B cell (primary cell): ENCODE results near the gene GPATCH8. TPM values are rescaled to one million over a fixed set of nuclear protein-coding genes. Genes with fewer than 3 reads are reported as not detected.

Experiments
- ATAC-seq: fragments of 200-7000 bp; cut with Tn5 transposase; one replicate; pipeline ENCODE4 v1.10.0; 2021; ENCODE audit warnings: low read depth, mild to moderate bottlenecking, moderate number of reproducible peaks, moderate library complexity
- CTCF ChIA-PET: fragments of 350-600 bp; sonication (Branson Sonifier 250); formaldehyde crosslinking; loops from one replicate; lab custom pipeline; 2021; ENCODE audit warnings: antibody characterized with exemption, inconsistent platforms; lab: Charles Lee
- POLR2A ChIA-PET: fragments of 350-600 bp; sonication (Branson Sonifier 250); formaldehyde crosslinking; loops from one replicate; lab custom pipeline; 2021; ENCODE audit warnings: antibody characterized with exemption; lab: Charles Lee
- DNase-seq: peaks from one replicate; pipeline ENCODE4 v3.0.0; 2013
- H2AFZ ChIP-seq: 2 replicates; pipeline ENCODE4 v1.6.1; 2012; ENCODE audit warnings: mild to moderate bottlenecking, low read depth, low read length; ENCODE audit not compliant: insufficient read depth, poor library complexity, severe bottlenecking
- H3K27ac ChIP-seq, 2 donors: 1 replicate in 1 of 2; 2 replicates in 1 of 2; pipeline ENCODE4 v1.5.1; 2012 to 2013; ENCODE audit warnings: low read length in 2 of 2, mild to moderate bottlenecking in 2 of 2, moderate library complexity in 1 of 2
- H3K27me3 ChIP-seq, 4 experiments: fragments of 200-600 bp in 1 of 4; sonication (generic) in 1 of 4; replicated peaks in 1 of 4; 1 replicate in 2 of 4; 2 replicates in 2 of 4; pipeline versions ENCODE4 v1.6.1 to v1.7.0; 2013 to 2016; ENCODE audit warnings: low read length in 3 of 4, mild to moderate bottlenecking in 2 of 4, mixed read lengths in 1 of 4, moderate library complexity in 1 of 4; ENCODE audit not compliant: insufficient read depth in 4 of 4, control insufficient read depth in 3 of 4; ENCODE audit errors: control extremely low read depth in 1 of 4
- H3K36me3 ChIP-seq, 2 experiments: replicated peaks in 1 of 2; 1 replicate in 1 of 2; 2 replicates in 1 of 2; pipeline versions ENCODE4 v1.6.1 to v1.7.1; 2013; ENCODE audit warnings: low read length in 1 of 2; ENCODE audit not compliant: insufficient read depth in 2 of 2, control insufficient read depth in 1 of 2; ENCODE audit errors: control extremely low read depth in 1 of 2, extremely low read depth in 1 of 2
- H3K4me1 ChIP-seq, 2 donors: fragments of 200-600 bp in 1 of 2; sonication (generic) in 1 of 2; 1 replicate in 1 of 2; 2 replicates in 1 of 2; pipeline versions ENCODE4 v1.5.1 to v1.6.1; 2013 to 2017; ENCODE audit warnings: low read length in 2 of 2; ENCODE audit not compliant: control insufficient read depth in 2 of 2, insufficient read depth in 2 of 2
- H3K4me2 ChIP-seq: replicated peaks from 2 replicates; pipeline ENCODE3; 2012; ENCODE audit warnings: mild to moderate bottlenecking, low read depth, low read length; ENCODE audit not compliant: poor library complexity, severe bottlenecking
- H3K4me3 ChIP-seq, 5 experiments: fragments of 200-600 bp in 1 of 5; sonication (generic) in 1 of 5; 1 replicate in 3 of 5; 2 replicates in 2 of 5; pipeline versions ENCODE4 v1.5.1 to v1.7.0; 2011 to 2016; ENCODE audit warnings: low read length in 4 of 5, mild to moderate bottlenecking in 4 of 5, low read depth in 2 of 5, control low read depth in 1 of 5, moderate library complexity in 1 of 5; ENCODE audit not compliant: insufficient read depth in 1 of 5; ENCODE audit errors: control extremely low read depth in 1 of 5, extremely low read depth in 1 of 5
- H3K79me2 ChIP-seq: fragments of 200-600 bp; sonication (generic); one replicate; pipeline ENCODE4 v1.6.0; 2016; ENCODE audit warnings: low read length; ENCODE audit not compliant: control insufficient read depth, insufficient read depth
- H3K9ac ChIP-seq: fragments of 200-600 bp; sonication (generic); 2 replicates; pipeline ENCODE4 v1.6.1; 2017; ENCODE audit warnings: mild to moderate bottlenecking, low read length, moderate library complexity
- H3K9me3 ChIP-seq, 3 donors: one replicate each; pipeline versions ENCODE4 v1.6.1 to v1.7.1; 2013; ENCODE audit warnings: low read length in 2 of 3; ENCODE audit not compliant: control insufficient read depth in 2 of 3, insufficient read depth in 1 of 3; ENCODE audit errors: control extremely low read depth in 1 of 3
- H4K20me1 ChIP-seq: 2 replicates; pipeline ENCODE4 v1.6.0; 2012; ENCODE audit warnings: mild to moderate bottlenecking, low read length; ENCODE audit not compliant: insufficient read depth, control insufficient read depth, poor library complexity, severe bottlenecking
- H3K27ac Mint-ChIP-seq: one replicate; pipeline ENCODE4 v1.8.0; 2021; ENCODE audit warnings: mixed read lengths
- H3K27me3 Mint-ChIP-seq: one replicate; pipeline ENCODE4 v1.8.0; 2021; ENCODE audit warnings: mixed read lengths
- H3K4me1 Mint-ChIP-seq: one replicate; pipeline ENCODE4 v1.8.0; 2021; ENCODE audit warnings: mixed read lengths
- H3K4me3 Mint-ChIP-seq: one replicate; pipeline ENCODE4 v1.8.0; 2021; ENCODE audit warnings: mixed read lengths
- H3K9me3 Mint-ChIP-seq: one replicate; pipeline ENCODE4 v1.8.0; 2022; ENCODE audit warnings: mixed read lengths; ENCODE audit not compliant: insufficient read depth
- EZH2 ChIP-seq: IDR thresholded peaks from 2 replicates; pipeline ENCODE4 v1.6.1; 2012; ENCODE audit warnings: borderline replicate concordance, low read depth, mild to moderate bottlenecking, moderate library complexity, low read length; ENCODE audit not compliant: insufficient read depth, poor library complexity, severe bottlenecking
- WGBS: methylation state at CpG from one replicate; pipeline ENCODE4 v1.1.5; 2013; ENCODE audit warnings: missing lambda C conversion rate; ENCODE audit not compliant: insufficient coverage; 5-methylcytosine and 5-hydroxymethylcytosine counted together
- intact Hi-C: fragments of 100-400 bp; cut with micrococcal nuclease; formaldehyde crosslinking; loops from one replicate; pipeline ENCODE4 v1.10.0; 2022
- polyA plus RNA-seq: library from polyadenylated mRNA; depleted of rRNA; stranded (reverse); fragments of >200 nt; gene quantifications from 2 replicates; pipeline ENCODE4 v1.2.3, GENCODE V29; 2012
- total RNA-seq, 2 donors: library from RNA; stranded (reverse); fragments of 120-200 nt in 1 of 2; gene quantifications; 1 replicate in 1 of 2; 2 replicates in 1 of 2; pipeline versions ENCODE4 v1.2.3 to v1.2.4, GENCODE V29; 2013 to 2022
- TF ChIP-seq, protein P1 (sequence below): fragments of 200-600 bp; IDR thresholded peaks from one replicate; pipeline ENCODE4 v1.8.0; 2022; ENCODE audit warnings: antibody characterized with exemption, mild to moderate bottlenecking

GPATCH8 gene
- total and polyA plus RNA-seq, 2 donors (not counting 1 experiment from before 2014, with no cell fraction given): 28.3 to 83.4 TPM

DNA sequence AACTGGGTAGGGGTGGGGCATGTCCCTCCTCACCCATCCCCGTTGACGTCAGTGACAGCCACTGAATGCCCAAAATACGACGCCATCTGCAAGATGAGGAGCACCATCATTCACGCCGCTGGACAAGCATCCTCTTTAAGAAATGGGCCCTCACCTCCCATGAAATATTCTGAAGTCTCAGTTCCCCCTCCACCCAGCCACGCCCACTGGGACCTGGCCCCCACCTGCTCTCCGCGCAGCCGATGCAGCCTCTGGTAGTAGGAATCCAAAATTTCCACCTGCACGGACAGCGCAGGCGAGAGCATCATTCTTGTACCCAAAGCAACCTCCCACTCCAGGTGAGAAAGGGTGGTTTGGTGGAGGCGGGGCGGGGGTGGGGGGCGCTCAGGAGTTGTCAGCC, 119.3 kb downstream of the GPATCH8 start:
- Histone ChIP-seq H3K4me3 (no peak overlapping the region), H3K9ac (no peak overlapping the region), H3K27ac (no peak overlapping the region), H3K9me3 (peaks cover 0 to 13% (median 0%) of the 10 kb centered on the region in 3 donors), H4K20me1 (no peaks in the 10 kb centered on the region), H3K36me3 (no peaks in the 10 kb centered on the region), H2AFZ (no peak overlapping the region), H3K79me2 (no peaks in the 10 kb centered on the region), H3K27me3 (peaks cover 0 to 43% (median 11%) of the 10 kb centered on the region in 4 experiments), H3K4me1 (peaks cover 17 to 19% of the 10 kb centered on the region in 2 donors), H3K4me2 (no peak overlapping the region)
- 92% methylated on average over 7 of the region's 16 CpGs for WGBS
- Mint-ChIP-seq H3K4me3 (no peak overlapping the region), H3K4me1 (peaks cover 16% of the 10 kb centered on the region), H3K27me3 (peaks cover 33% of the 10 kb centered on the region), H3K9me3 (no peaks in the 10 kb centered on the region), H3K27ac (no peak overlapping the region)
- ChIA-PET POLR2A (no interaction called here), CTCF (no interaction called here)
- ATAC-seq: no peak
- intact Hi-C loops: no loop called here
- TF ChIP-seq EZH2: no peak
- TF ChIP-seq, protein P1, sequence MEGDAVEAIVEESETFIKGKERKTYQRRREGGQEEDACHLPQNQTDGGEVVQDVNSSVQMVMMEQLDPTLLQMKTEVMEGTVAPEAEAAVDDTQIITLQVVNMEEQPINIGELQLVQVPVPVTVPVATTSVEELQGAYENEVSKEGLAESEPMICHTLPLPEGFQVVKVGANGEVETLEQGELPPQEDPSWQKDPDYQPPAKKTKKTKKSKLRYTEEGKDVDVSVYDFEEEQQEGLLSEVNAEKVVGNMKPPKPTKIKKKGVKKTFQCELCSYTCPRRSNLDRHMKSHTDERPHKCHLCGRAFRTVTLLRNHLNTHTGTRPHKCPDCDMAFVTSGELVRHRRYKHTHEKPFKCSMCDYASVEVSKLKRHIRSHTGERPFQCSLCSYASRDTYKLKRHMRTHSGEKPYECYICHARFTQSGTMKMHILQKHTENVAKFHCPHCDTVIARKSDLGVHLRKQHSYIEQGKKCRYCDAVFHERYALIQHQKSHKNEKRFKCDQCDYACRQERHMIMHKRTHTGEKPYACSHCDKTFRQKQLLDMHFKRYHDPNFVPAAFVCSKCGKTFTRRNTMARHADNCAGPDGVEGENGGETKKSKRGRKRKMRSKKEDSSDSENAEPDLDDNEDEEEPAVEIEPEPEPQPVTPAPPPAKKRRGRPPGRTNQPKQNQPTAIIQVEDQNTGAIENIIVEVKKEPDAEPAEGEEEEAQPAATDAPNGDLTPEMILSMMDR: no peak
- DNase-seq: no peak

DNA sequence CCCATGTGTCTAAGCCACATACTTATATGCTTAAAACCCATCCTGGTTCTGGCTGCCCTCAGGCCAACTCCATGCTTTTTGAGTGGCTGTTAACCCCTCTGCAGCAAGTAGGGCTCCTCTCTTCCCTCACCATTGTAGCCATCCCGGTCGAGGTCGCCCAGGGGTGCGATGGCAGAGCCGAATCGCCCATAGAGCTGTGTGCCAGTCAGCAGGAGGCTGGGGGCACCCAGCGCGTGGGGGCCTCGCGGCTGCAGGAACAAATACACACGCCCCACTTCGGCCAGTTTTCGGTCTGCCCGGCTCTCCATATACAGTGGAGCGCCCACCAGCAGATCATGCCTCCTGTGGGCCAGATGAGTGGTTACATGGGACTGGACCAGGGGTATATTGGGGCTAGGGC, 119.8 kb downstream of the GPATCH8 start:
- H3K4me2 ChIP-seq: no peak overlapping the region
- H3K4me1 Mint-ChIP-seq: peaks cover 15% of the 10 kb centered on the region
- H3K79me2 ChIP-seq: no peaks in the 10 kb centered on the region
- H3K4me3 Mint-ChIP-seq: no peak overlapping the region
- no peak overlapping the region for H3K9ac ChIP-seq
- H4K20me1 ChIP-seq: no peaks in the 10 kb centered on the region
- peaks cover 17 to 19% of the 10 kb centered on the region in 2 donors for H3K4me1 ChIP-seq
- H3K4me3 ChIP-seq: no peak overlapping the region
- peaks cover 37% of the 10 kb centered on the region for H3K27me3 Mint-ChIP-seq
- peaks cover 0 to 43% (median 11%) of the 10 kb centered on the region in 4 experiments for H3K27me3 ChIP-seq
- H3K27ac Mint-ChIP-seq: no peak overlapping the region
- ChIA-PET POLR2A (no interaction called here), CTCF (no interaction called here)
- 97% methylated on average over 15 of the region's 15 CpGs for whole genome bisulfite sequencing
- TF ChIP-seq, protein P1: no peak
- TF ChIP-seq EZH2: no peak
- H3K9me3 ChIP-seq: peaks cover 0 to 13% (median 0%) of the 10 kb centered on the region in 3 donors
- intact Hi-C loops: no loop called here
- no peak for ATAC-seq
- H3K36me3 ChIP-seq: no peaks in the 10 kb centered on the region
- H2AFZ ChIP-seq: no peak overlapping the region
- no peak for DNase-seq
- H3K27ac ChIP-seq: no peak overlapping the region
- no peaks in the 10 kb centered on the region for H3K9me3 Mint-ChIP-seq
